Activated CD4-positive, CD25-positive, alpha-beta regulatory T cell treated with anti-CD3 and anti-CD28 coated beads, Interleukin-2, amount 50 U/mL, for 72 hours (primary cell): ENCODE data around the gene TNFSF8.

Experiments
- DNase-seq: peaks from one replicate; pipeline ENCODE4 v3.0.0; 2021

TNFSF8 gene

DNA sequence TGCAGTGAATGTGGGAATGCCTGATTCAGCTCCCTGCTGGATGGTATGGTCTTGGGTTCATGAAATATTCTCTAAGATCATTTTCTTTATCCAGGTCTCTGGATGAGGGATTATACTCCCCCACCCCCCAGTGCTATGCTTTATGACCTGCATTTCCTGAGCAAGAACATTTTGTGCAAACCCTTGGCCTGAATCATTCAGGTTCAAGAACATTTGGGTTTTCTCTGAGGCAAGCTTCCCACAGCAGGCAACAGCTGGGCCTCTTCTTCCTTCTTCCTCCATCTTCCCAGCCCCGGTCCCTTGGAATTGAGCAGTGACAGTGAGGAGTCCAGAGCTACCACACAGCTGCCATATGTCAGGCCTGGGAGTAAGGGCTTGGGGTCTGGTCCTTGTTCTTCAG is 65.9 kb downstream of the TNFSF8 start:
- DNase-seq, result no peak

- DNase-seq, result no peak
These were observed 68.3 kb downstream of the TNFSF8 start for GRCh38 chr9:114861922-114862605.

DNA sequence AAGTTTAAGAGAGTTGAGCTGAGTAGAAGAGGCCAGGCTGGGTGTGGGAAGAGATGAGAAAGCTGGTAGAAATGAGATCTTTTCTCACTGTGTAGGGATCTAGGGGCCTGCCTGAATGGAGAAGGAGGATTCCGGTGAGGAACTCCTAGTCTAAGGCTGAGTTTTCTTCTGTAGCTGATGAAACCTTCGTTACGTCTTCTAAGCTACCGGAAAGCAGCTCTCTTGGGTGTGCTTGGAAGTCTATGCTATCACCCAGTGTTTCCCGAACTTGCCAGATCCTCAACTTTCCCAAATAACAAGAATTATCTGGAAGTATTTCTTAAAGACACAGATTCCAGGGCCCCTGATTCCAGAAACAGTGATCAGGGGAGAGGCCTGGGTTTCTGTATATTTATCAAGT is 69.1 kb downstream of the TNFSF8 start:
- DNase-seq, result no peak

DNA sequence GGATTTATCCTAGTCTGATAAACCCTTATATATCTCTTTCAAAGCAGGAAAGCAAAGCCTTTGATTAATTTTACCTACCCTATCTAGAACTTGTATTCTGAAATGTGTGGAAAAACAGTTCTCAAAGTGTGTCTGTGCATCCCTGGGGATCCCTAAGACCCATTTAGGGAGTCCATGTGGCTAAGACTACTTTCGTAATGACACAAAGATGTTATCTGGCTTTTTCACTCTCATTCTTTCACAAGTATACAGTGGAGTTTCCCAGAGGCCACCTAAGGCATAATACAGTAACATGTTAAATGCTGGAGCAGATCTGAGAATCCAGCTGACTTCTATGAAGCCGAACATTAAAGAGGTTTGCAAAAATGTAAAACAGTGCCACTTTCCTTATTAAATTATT is 70.2 kb downstream of the TNFSF8 start:
- no peak for DNase-seq

GRCh38 chr9:114856942-114857315 is 73.5 kb downstream of the TNFSF8 start:
- DNase-seq, result no peak

- no peak for DNase-seq
These were observed 74.0 kb downstream of the TNFSF8 start for GRCh38 chr9:114856215-114856941.

DNA sequence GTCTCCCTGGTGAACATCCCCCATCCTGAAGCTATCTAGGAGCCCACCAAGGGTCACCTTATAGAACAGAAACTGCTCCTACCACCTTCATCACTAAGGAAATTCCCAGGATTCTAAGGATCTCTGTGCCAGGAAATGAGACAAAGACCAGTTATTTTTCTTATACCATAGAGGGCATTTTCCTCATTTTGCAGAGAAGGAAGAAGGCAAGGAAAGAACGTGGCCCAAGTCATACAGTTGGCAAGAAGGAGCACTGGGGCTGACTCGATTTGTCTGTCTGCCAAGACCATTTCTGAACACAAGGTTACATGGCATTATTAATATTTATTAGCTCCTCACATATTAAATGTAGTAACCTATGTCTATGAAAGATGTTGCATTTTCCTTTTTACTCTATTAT is 74.9 kb downstream of the TNFSF8 start:
- DNase-seq, result no peak

DNA sequence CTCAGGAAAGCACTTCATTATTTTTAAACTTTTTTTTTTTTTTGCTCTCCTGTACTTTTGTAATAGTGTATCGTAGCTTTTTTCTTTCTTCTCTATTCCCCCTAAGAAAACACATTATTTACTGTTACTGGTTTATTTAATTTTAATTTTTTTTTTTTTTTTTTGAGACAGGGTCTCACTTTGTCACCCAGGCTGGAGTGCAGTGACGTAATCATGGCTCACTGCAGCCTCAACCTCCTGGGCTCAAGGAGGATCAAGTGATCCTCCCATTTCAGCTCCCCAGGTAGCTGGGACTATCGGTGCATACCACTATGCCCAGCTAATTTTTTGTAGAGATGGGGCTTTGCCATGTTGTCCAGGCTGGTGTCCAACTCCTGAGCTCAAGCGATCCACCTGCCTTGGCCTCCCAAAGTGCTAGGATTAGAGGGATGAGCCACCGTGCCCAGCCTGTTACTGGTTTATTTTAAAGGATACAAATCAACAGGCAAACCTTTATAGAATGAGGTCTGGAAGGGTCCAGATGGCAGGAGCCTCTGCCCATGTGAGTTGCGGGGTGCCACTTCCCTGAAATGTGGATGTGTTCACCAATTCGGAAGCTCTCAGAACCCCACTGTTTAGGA is 75.5 kb downstream of the TNFSF8 start:
- no peak for DNase-seq

DNA sequence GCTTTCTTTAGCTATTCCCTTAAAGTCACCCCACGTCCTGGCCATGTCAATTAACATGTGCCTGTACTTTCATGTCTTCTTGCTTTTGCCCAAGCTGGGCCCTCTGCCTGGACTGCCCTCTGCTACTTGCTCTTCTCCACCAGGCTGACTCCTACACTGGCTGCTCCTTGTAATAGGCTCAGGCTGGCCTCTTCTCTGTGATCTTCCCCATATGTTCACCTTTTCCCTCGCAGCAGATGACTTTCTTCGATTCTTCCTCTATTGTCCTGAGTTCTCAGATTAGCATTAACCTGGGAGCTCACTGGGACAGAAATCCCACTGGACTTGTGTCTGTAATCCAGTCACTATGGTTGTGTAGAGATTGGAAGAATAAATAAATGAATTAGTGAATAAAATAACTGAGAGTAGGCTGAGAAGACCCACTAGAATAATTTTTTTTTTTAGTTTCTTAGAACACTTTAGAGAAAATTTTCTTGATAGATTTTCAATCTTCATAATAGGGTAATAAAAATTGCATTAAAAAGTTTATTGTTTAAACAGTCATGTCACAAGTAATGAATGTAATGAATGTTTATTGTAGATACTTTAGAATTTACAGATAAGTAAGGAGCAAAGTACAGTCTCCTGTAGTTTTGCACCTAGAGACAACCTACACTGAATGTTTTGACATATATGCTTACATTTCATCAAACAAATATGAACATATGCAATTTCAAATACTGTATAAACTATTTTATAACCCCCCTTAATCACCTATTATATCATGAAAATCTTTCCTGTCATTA is 77.1 kb downstream of the TNFSF8 start:
- DNase-seq, result no peak

DNA sequence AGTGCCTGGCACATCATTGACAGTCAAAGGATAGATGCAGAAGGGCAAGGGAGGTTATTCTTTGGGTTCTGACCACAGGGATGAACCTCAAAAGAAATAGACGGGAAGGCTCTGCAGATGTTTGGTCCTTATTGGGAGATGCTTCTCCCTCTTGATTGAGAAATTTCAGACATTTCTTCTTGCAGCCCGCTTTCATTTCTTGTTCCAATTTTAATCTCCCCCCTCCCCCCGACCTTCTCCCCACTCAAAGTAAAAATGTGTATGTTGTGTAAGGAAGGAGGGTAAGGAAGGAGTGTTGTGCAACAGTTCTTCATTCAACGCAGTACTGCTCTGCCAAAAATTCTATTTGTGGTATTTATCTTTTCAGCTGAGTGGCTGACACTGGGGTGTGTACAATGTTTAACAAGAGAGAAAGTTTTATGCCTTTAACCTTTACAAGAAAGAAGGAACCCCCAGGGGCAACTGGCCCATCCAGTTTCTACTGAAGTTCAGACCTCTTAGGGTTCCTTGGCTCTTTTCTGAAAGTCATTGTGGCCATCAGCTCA is 78.3 kb downstream of the TNFSF8 start:
- no peak for DNase-seq

DNA sequence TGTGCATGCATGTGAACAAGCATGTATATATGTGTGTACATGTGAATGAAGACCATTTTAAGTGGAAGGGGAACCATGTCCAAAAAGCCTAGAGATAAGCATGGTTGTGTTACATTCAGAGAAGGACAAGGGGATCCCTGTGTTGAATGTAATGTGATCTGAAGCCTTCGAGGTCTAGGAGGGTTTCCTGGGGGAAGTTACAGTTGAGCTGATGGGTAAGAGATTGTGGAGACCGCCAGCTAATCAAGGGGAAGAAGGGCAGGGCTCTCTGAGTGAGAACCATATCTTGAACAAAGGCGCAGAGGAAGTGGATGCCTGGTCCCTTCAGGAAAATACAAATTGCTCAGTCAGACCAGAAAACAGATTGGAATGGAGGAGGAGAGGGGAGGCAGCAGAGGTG is 79.1 kb downstream of the TNFSF8 start:
- no peak for DNase-seq
